Stimulated activated CD4-positive, alpha-beta T cell treated with anti-CD3 and anti-CD28 coated beads, Interleukin-1b, Interleukin-23, amount 100 ng/mL, for 24 hours (primary cell): Measurements from ENCODE around the gene NUP210.

Experiments used
- DNase-seq, 4 experiments: peaks; one replicate each; pipeline ENCODE4 v3.0.0-alpha.2; 2020; ENCODE audit warnings: low read depth in 4 of 4, low spot score in 1 of 4

The NUP210 gene

DNA sequence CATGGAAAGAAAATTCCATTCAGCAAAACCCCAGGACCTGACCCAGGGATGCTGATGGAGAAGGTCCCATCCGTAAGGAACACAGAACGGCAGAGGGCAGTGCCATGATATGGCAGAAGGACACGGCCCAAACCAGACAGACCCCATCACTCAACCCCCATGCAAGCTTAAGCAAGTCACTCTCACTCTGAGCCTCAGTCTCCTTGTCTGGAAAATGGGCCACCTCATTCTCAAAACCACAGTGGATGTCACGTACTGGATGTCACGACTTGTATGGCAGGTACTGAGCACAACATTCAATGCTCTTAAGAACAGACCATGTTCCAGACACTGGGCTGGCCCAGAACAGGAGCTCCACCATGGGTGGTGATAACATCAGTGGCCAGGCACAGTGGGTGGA is 90.4 kb downstream of the NUP210 start:
- DNase-seq, result no peak

- no peak for DNase-seq
Measured at GRCh38 chr3:13325892-13326443, 94.2 kb downstream of the NUP210 start.

- no peak for DNase-seq
Measured at GRCh38 chr3:13324835-13325501, 95.2 kb downstream of the NUP210 start.

GRCh38 chr3:13323822-13324221 is 96.3 kb downstream of the NUP210 start:
- DNase-seq, result no peak

- DNase-seq, result no peak
Measured at GRCh38 chr3:13322324-13322723, 97.8 kb downstream of the NUP210 start.

DNA sequence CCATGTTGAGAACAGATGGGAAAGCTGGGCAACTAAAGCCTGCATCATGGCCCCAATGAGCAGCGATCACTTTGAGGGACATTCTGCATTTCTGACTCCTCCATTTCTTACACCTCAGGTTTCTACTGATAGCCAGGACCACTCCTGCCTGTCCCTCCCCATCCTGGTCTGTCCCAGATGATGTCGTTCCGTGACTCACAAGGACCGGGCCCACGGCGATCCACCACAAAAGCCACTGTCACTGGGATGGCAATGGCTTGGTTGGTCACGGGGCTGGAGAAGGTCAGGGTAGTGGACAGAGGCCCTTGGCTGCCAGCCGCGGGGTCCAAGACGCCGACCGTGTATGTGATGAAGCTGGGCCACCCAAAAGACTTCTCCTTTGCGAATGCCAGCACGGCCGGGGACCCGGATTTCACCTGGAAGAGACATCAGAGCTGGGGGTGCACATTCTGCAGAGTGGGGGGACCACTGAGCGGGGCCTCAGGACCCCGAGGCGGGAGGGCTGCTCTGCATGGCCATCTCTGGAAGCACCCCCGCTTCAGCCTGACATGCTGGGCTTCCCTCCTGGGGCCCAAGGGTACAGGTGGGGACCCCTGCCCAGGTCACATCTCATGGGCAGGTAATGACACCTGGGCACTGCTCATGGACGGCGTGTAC is 100.4 kb downstream of the NUP210 start:
- DNase-seq, result no peak

- no peak for DNase-seq
Measured at GRCh38 chr3:13318626-13319470, 101.3 kb downstream of the NUP210 start.

- no peak for DNase-seq
Measured at GRCh38 chr3:13317596-13318320, 102.4 kb downstream of the NUP210 start.

GRCh38 chr3:13316603-13317002 is 103.5 kb downstream of the NUP210 start:
- DNase-seq, result no peak

GRCh38 chr3:13314877-13315276 is 105.2 kb downstream of the NUP210 start:
- DNase-seq, result no peak

DNA sequence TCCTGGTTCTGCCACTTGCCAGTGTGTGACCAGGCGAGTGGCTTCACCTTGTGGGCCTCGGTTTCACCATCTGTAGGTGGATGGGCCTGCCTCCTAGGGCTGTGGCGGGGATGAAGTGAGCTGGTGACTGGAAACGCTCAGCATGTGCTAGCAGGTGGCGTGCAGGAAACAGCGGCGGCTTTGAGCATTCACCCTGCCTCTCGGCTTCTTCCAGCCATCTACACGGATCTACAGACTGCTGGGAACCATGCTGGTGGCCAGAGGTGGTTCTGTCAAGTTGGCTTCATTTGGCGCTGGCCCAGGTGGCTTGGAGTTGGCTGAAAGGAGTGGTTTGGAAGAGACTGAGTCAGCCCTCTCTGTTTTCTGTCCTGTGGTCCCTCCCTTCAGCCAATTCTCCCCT is 106.3 kb downstream of the NUP210 start:
- no peak for DNase-seq

DNA sequence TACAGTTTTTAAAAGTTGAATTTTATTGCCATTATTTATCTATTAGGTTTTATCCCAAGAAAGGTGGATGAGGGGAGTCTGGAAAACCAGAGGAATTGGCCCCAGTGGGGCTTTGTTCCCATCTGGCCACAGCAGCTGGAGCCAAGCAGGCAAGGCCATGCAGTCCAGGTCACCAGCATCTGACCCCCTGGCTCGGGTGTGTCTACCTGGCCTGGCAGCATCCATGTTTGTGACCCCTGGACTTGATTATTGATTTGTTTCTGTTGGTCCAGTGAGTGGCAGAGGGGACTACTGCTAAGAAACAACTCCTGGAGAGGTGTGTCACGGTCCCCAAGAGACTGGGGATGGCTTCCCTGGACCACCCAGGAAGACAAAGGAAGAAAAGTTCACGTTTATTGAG is 111.1 kb downstream of the NUP210 start:
- DNase-seq, result no peak

GRCh38 chr3:13308380-13308801 is 111.7 kb downstream of the NUP210 start:
- DNase-seq, result no peak

DNA sequence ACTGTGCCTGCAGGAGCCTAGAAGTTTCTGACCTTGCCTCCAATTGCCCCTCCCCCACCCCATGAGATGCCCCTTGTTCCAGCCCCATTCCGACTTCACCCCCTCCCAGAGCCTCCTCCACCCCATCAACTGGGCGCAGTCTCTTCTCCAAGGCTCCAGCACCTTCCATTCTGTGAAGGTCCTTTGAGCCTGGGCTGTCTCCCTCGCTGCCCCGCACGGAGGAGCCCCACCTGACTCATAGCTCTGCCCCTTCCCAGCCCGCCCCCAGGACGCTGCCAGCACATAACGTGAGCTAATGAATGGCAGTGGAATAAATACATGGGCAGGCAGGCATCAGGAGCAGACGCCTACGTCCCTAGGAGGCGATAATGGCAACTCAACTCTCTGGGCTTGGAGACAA is 113.1 kb downstream of the NUP210 start:
- DNase-seq, result no peak

GRCh38 chr3:13305623-13306022 is 114.5 kb downstream of the NUP210 start:
- no peak for DNase-seq

GRCh38 chr3:13303410-13303809 is 116.7 kb downstream of the NUP210 start:
- DNase-seq, result no peak

- no peak for DNase-seq
Measured at GRCh38 chr3:13301286-13301987, 118.7 kb downstream of the NUP210 start.

DNA sequence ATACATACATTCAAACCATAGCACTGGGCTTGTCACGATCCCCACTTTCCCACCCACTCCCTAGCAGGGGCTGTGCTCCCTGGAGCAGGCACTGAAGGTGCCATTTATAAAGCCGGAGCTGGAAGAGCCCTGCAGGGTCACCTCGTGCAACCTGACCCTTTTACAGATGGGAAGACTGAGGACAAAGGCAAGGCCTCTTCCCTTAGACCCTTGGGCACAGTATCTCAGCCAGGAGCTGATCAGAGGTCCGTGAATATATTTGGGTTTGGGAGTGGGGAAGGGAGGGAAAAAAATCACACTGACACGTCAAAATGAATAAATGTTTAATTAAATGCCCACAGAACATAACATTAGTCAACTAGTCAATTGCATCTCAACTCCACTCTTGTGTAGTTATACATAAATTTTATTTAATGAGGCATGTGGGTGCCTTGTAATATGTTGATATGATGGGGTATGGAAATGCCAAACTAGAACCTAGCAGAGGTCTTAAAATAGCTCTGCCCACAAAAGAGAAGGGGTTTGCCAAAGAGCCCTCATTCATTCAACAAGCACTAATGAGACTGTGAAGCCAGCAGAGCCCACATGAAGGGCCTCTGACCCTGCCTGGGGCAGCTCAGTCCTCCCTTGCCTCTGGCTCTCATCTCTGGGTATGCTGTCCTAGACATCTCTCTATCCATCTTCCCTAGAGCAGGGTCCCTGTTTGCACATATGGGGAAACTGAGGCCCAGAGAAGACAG is 119.4 kb downstream of the NUP210 start:
- DNase-seq, result no peak

GRCh38 chr3:13299531-13300155 is 120.5 kb downstream of the NUP210 start:
- DNase-seq, result no peak
